Endothelial cell of umbilical vein (primary cell): ENCODE results near the gene DBX1. TPM values are rescaled to one million over a fixed set of nuclear protein-coding genes. Genes with fewer than 3 reads are reported as not detected.

Experiments
- Bru-seq: library from RNA; stranded (reverse); fragments of 400-500 nt; gene quantifications from one replicate; lab custom pipeline; 2021; lab: Mats Ljungman, UMichigan
- BruChase-seq, 2 experiments: library from RNA; stranded (reverse); fragments of 400-500 nt; gene quantifications; one replicate each; lab custom pipeline; 2021; lab: Mats Ljungman, UMichigan
- BruUV-seq: library from RNA; stranded (reverse); fragments of 400-500 nt; replicated peaks from 2 replicates; lab custom pipeline; 2021; lab: Mats Ljungman, UMichigan
- CTCF ChIA-PET: fragments of 300-600, 350-600 bp; sonication (Branson Sonifier 250); formaldehyde crosslinking; loops from one replicate; lab custom pipeline; 2021; ENCODE audit warnings: antibody characterized with exemption, inconsistent platforms; lab: Charles Lee
- POLR2A ChIA-PET: fragments of 300-600, 350-600 bp; sonication (Branson Sonifier 250); formaldehyde crosslinking; loops from one replicate; lab custom pipeline; 2021; ENCODE audit warnings: antibody characterized with exemption, inconsistent platforms; lab: Charles Lee
- DNase-seq: peaks from one replicate; pipeline ENCODE4 v3.0.0-alpha.2; 2011; ENCODE audit warnings: low read depth, low spot score
- FAIRE-seq: peaks from 2 replicates; lab custom pipeline; 2011; peaks lifted over from hg19 to GRCh38; lab: Jason Lieb, UNC
- H2AFZ ChIP-seq: 2 replicates; pipeline ENCODE4 v1.6.0; 2012; ENCODE audit warnings: low read depth, low read length, control low read depth, inconsistent platforms
- H3K27ac ChIP-seq: 2 replicates; pipeline ENCODE4 v1.5.1; 2011; ENCODE audit warnings: low read depth, mild to moderate bottlenecking, control low read depth, low read length, moderate library complexity; ENCODE audit not compliant: insufficient read depth
- H3K27me3 ChIP-seq, 2 experiments: 2 replicates each; pipeline versions ENCODE4 v1.6.0 to v1.6.1; 2011; ENCODE audit warnings: low read length in 2 of 2, mixed read lengths in 1 of 2; ENCODE audit not compliant: control insufficient read depth in 2 of 2, insufficient read depth in 2 of 2
- H3K36me3 ChIP-seq, 2 experiments: 2 replicates in 1 of 2; 3 replicates in 1 of 2; pipeline ENCODE4 v1.5.1; 2011; ENCODE audit warnings: low read length in 2 of 2, mild to moderate bottlenecking in 1 of 2, moderate library complexity in 1 of 2; ENCODE audit not compliant: control insufficient read depth in 2 of 2, insufficient read depth in 2 of 2; ENCODE audit errors: extremely low read depth in 1 of 2
- H3K4me1 ChIP-seq: 3 replicates; pipeline ENCODE4 v1.5.1; 2011; ENCODE audit warnings: mild to moderate bottlenecking, low read length; ENCODE audit not compliant: control insufficient read depth, insufficient read depth; ENCODE audit errors: extremely low read depth
- H3K4me2 ChIP-seq: 2 replicates; pipeline ENCODE4 v1.6.1; 2011; ENCODE audit warnings: low read length, control low read depth, mixed read lengths; ENCODE audit not compliant: insufficient read depth
- H3K4me3 ChIP-seq, 3 experiments: fragments of 200-600 bp in 1 of 3; sonication (generic), shearing (Covaris generic) in 1 of 3; replicated peaks in 1 of 3; 2 replicates each; pipeline ENCODE4 v1.5.1; 2011 to 2016; ENCODE audit warnings: control low read depth in 3 of 3, low read length in 3 of 3, mild to moderate bottlenecking in 2 of 3, inconsistent platforms in 1 of 3, low read depth in 1 of 3, moderate library complexity in 1 of 3; ENCODE audit not compliant: insufficient read depth in 1 of 3
- H3K79me2 ChIP-seq: 2 replicates; pipeline ENCODE4 v1.6.0; 2012; ENCODE audit warnings: low read length, inconsistent platforms; ENCODE audit not compliant: control insufficient read depth, insufficient read depth
- H3K9ac ChIP-seq: replicated peaks from 2 replicates; pipeline ENCODE3; 2011; ENCODE audit warnings: low read length, control low read depth; ENCODE audit not compliant: insufficient read depth; ENCODE audit errors: extremely low read depth
- H3K9me1 ChIP-seq: replicated peaks from 3 replicates; pipeline ENCODE4 v1.6.0; 2011; ENCODE audit warnings: mild to moderate bottlenecking, low read length; ENCODE audit not compliant: control insufficient read depth, insufficient read depth; ENCODE audit errors: extremely low read depth
- H3K9me3 ChIP-seq: replicated peaks from 2 replicates; pipeline ENCODE4 v1.5.1; 2012; ENCODE audit warnings: low read length, inconsistent platforms; ENCODE audit not compliant: control insufficient read depth, insufficient read depth
- H4K20me1 ChIP-seq: replicated peaks from 2 replicates; pipeline ENCODE3; 2011; ENCODE audit warnings: mild to moderate bottlenecking, low read length; ENCODE audit not compliant: control insufficient read depth, insufficient read depth; ENCODE audit errors: extremely low read depth
- EZH2 ChIP-seq: IDR thresholded peaks from 2 replicates; pipeline ENCODE4 v1.6.1; 2012; ENCODE audit warnings: borderline replicate concordance, low read depth, mild to moderate bottlenecking, moderate library complexity, low read length, inconsistent platforms; ENCODE audit not compliant: severe bottlenecking
- GATA2 ChIP-seq: IDR thresholded peaks from 2 replicates; pipeline ENCODE4 v1.7.0; 2011; ENCODE audit warnings: low read depth, mild to moderate bottlenecking, moderate library complexity, mixed read lengths, low read length; ENCODE audit not compliant: insufficient read length, insufficient read depth
- dilution Hi-C: fragments of 300-500 bp; cut with MboI; formaldehyde crosslinking; loops from one replicate; pipeline ENCODE4 v1.15.0; 2019; ENCODE audit warnings: low sequenced_read_pairs; ENCODE audit not compliant: extremely low pct_ligation_motif_present
- intact Hi-C: fragments of 100-400 bp; cut with micrococcal nuclease; formaldehyde crosslinking; loops from one replicate; pipeline ENCODE4 v1.10.0; 2022
- long read RNA-seq: library from polyadenylated mRNA; stranded (forward); transcript quantifications from one replicate; pipeline ENCODE4 v2.0.0, GENCODE V29; 2021
- polyA minus RNA-seq, 3 experiments: library from RNA; depleted of rRNA, polyadenylated mRNA; stranded (reverse); fragments of >200 nt; gene quantifications; 1 replicate in 1 of 3; 2 replicates in 2 of 3; pipeline ENCODE4 v1.2.3, GENCODE V29; 2011
- polyA plus RNA-seq, 4 experiments: library from polyadenylated mRNA; depleted of rRNA in 3 of 4; stranded (reverse) in 3 of 4; unstranded in 1 of 4; fragments of >200 nt; gene quantifications; 2 replicates each; pipeline versions ENCODE4 v1.2.1 to v1.2.3, GENCODE V29; 2011 to 2012; ENCODE audit warnings: missing spikeins in 1 of 4
- total RNA-seq: library from RNA; stranded (reverse); gene quantifications from 2 replicates; pipeline ENCODE4 v1.2.3, GENCODE V29; 2021

Gene DBX1, protein sequence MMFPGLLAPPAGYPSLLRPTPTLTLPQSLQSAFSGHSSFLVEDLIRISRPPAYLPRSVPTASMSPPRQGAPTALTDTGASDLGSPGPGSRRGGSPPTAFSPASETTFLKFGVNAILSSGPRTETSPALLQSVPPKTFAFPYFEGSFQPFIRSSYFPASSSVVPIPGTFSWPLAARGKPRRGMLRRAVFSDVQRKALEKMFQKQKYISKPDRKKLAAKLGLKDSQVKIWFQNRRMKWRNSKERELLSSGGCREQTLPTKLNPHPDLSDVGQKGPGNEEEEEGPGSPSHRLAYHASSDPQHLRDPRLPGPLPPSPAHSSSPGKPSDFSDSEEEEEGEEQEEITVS
- total RNA-seq (not detected in 2 replicates), polyA plus RNA-seq (not detected in 2 replicates), polyA minus RNA-seq (not detected in 2 replicates), Bru-seq, nascent RNA (not detected), BruChase-seq, experiment 1, labeled RNA remaining after a 6-hour chase (not detected), BruChase-seq, experiment 2, labeled RNA remaining after a 2-hour chase (not detected)
- not detected in 2 replicates for polyA plus RNA-seq (2011; cell fraction: cytosol; rRNA removed)
- not detected in 2 replicates for polyA plus RNA-seq (2011; cell fraction: nucleus; rRNA removed)
- polyA plus RNA-seq (2012), result not detected in 2 replicates
- polyA minus RNA-seq (2011; cell fraction: cytosol; rRNA and poly(A)+ RNA removed), result not detected
- polyA minus RNA-seq (2011; cell fraction: nucleus; rRNA and poly(A)+ RNA removed), result not detected in 2 replicates
- long read RNA-seq, result 0 reads

DNA sequence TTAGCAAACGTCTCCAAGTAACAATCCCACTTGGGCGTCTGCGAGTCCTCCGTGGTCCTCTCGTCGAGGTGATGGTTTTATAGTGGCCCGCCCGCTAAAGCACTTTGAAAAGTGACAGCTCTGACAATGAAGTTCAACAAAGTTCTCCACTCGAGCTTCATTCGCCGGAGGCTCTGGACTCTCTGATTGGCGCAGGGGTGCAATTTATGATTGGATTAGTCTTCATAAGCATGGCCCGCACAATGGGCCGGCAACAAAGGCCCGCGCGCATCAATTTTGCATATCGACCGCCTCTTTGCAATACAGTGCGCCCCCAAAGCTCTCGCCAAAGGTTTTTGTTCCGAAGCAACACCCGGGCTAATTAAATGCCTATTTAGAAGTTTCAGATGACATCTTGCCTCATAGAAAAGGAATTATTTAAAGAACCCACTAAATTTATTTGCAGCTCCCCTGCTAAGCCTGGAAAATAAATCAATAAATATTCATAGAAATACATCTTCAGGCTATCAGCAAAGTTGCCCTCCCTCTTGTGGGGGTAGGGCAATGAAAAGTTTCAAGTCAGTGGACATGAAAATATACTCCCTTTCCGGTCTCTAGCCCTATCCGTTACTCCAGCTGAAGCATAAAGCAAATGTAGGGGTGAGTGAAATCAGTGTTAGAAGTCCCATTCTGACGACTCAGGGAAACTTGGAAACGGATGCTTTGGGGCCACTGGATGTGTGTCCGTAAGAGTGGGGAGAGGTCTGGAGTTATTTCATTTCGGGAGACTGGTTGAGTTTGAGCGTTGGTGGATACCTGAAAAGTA lies at the start of gene DBX1:
Gene DBX1, minus strand, starts transcription at position 51 of the 805 bp plus-strand sequence. CDS start 151 bp downstream, outside the sequence.
- ChIA-PET POLR2A (no interaction called here), CTCF (interaction anchor here (1.5 kb wide), 1 partner anchor 10 kb away, joined by 5 read pairs; no protein-coding TSS in a partner anchor)
- no peaks in the 10 kb centered on the region for H3K9me3 ChIP-seq
- no peak for FAIRE-seq
- H3K9me1 ChIP-seq, result no peaks in the 10 kb centered on the region
- H2AFZ ChIP-seq, result no peak within 1 kb of the TSS
- H3K27ac ChIP-seq, result no peak within 1 kb of the TSS
- no peaks in the 10 kb centered on the region for H3K36me3 ChIP-seq
- H3K27me3 ChIP-seq, result peaks cover 90 to 98% of the 10 kb centered on the region in 2 experiments
- DNase-seq, result no peak
- H3K79me2 ChIP-seq, result no peaks in the 10 kb centered on the region
- H3K4me2 ChIP-seq, result no peak within 1 kb of the TSS
- TF ChIP-seq GATA2 (no peak), EZH2 (peak; percentile 33)
- H4K20me1 ChIP-seq, result no peaks in the 10 kb centered on the region
- intact Hi-C loops, result loop anchor here (10.0 kb wide), 1 partner anchor 444 kb away; no protein-coding TSS in a partner anchor
- BruUV-seq, result no TSS peak
- H3K4me1 ChIP-seq, result peaks cover 8% of the 10 kb centered on the region
- dilution Hi-C loops, result no loop called here
- no peak within 1 kb of the TSS for H3K9ac ChIP-seq
- no peak within 1 kb of the TSS for H3K4me3 ChIP-seq
